Neutrophil (primary cell): ENCODE measurements around the gene TRIP4.

Source experiments
- H3K27ac ChIP-seq: fragments of 200-600 bp; sonication (generic); 2 replicates; pipeline ENCODE4 v1.5.1; 2016; ENCODE audit warnings: mild to moderate bottlenecking, moderate library complexity
- H3K27me3 ChIP-seq: fragments of 200-600 bp; sonication (generic); 2 replicates; pipeline ENCODE4 v1.6.0; 2016; ENCODE audit warnings: mild to moderate bottlenecking
- H3K36me3 ChIP-seq: fragments of 200-600 bp; sonication (generic); 2 replicates; pipeline ENCODE4 v1.5.1; 2017
- H3K4me1 ChIP-seq, 2 experiments: fragments of 200-600 bp in 1 of 2; sonication (generic) in 1 of 2; 1 replicate in 1 of 2; 2 replicates in 1 of 2; pipeline versions ENCODE4 v1.5.1 to v1.6.1; 2013 to 2016; ENCODE audit warnings: low read depth in 1 of 2, low read length in 1 of 2, mild to moderate bottlenecking in 1 of 2, moderate library complexity in 1 of 2; ENCODE audit not compliant: control insufficient read depth in 1 of 2, insufficient read depth in 1 of 2
- H3K4me3 ChIP-seq, 2 experiments: fragments of 200-600 bp in 1 of 2; sonication (generic) in 1 of 2; 1 replicate in 1 of 2; 2 replicates in 1 of 2; pipeline ENCODE4 v1.5.1; 2013 to 2016; ENCODE audit warnings: low read depth in 1 of 2, low read length in 1 of 2, mild to moderate bottlenecking in 1 of 2, moderate library complexity in 1 of 2
- H3K9me3 ChIP-seq: fragments of 200-600 bp; sonication (generic); 2 replicates; pipeline ENCODE4 v1.5.1; 2016
- CTCF ChIP-seq: fragments of 200-600 bp; sonication (generic); IDR thresholded peaks from 2 replicates; pipeline ENCODE4 v1.5.1; 2016; ENCODE audit warnings: antibody characterized with exemption

Gene TRIP4

GRCh38 chr15:64400583-64400982 is 12.9 kb downstream of the TRIP4 start:
- H3K27ac ChIP-seq, result no peak overlapping the region
- H3K4me3 ChIP-seq, result no peak overlapping the region
- no peak for TF ChIP-seq CTCF
- H3K36me3 ChIP-seq, result peaks cover 94% of the 10 kb centered on the region
- no peaks in the 10 kb centered on the region for H3K27me3 ChIP-seq
- no peaks in the 10 kb centered on the region for H3K4me1 ChIP-seq
- H3K9me3 ChIP-seq, result no peaks in the 10 kb centered on the region

GRCh38 chr15:64412216-64412615 is 24.6 kb downstream of the TRIP4 start:
- Histone ChIP-seq H3K4me1 (no peaks in the 10 kb centered on the region), H3K36me3 (peaks cover 96% of the 10 kb centered on the region), H3K4me3 (no peak overlapping the region), H3K27me3 (no peaks in the 10 kb centered on the region), H3K9me3 (no peaks in the 10 kb centered on the region), H3K27ac (no peak overlapping the region)
- no peak for TF ChIP-seq CTCF

DNA sequence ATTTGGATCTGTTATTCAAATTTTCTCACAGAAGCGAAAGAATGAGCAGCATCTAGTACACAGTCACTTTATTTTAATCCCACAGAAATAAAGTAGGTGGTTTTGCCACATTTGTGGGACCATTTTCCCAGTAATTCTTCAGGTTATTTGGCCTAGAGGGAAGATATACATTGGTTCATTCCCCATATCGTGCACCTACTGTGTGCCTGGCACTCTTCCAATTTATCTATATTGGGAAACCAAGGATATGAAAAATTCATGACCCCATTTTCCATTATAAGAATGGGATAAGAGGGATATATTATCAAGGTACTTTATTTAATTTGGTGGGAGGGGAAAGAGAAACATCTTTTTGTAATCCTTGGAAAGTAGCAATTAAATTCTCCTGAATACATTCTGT is 35.1 kb downstream of the TRIP4 start:
- no peak for TF ChIP-seq CTCF
- Histone ChIP-seq H3K4me1 (no peaks in the 10 kb centered on the region), H3K4me3 (no peak overlapping the region), H3K9me3 (no peaks in the 10 kb centered on the region), H3K36me3 (peaks cover 96% of the 10 kb centered on the region), H3K27me3 (no peaks in the 10 kb centered on the region), H3K27ac (no peak overlapping the region)

GRCh38 chr15:64423970-64424369 is 36.3 kb downstream of the TRIP4 start:
- peaks cover 96% of the 10 kb centered on the region for H3K36me3 ChIP-seq
- no peak for TF ChIP-seq CTCF
- H3K27me3 ChIP-seq, result no peaks in the 10 kb centered on the region
- no peak overlapping the region for H3K27ac ChIP-seq
- no peak overlapping the region for H3K4me3 ChIP-seq
- H3K9me3 ChIP-seq, result no peaks in the 10 kb centered on the region
- no peaks in the 10 kb centered on the region for H3K4me1 ChIP-seq

DNA sequence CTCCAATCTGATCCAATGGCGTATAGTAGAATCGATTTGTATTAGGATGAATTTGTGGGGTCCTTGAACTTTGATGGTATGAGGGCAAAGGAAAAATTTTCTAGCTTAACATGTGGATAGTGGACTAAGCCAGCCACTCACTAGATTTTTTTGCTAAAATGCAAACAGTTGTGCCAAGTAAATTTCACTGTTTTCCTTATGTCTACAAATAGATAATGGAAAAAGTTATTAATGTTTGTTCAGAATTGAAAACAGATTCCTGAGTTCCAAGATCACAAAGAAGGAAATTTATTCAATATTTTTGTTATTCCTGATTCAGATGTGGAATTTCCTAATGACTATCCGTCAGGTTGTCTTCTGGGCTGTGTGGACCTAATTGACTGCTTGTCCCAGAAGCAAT is 37.6 kb downstream of the TRIP4 start:
- H3K4me3 ChIP-seq, result no peak overlapping the region
- H3K4me1 ChIP-seq, result peaks cover 0 to 8% of the 10 kb centered on the region in 2 experiments
- no peaks in the 10 kb centered on the region for H3K9me3 ChIP-seq
- TF ChIP-seq CTCF, result no peak
- no peaks in the 10 kb centered on the region for H3K27me3 ChIP-seq
- no peak overlapping the region for H3K27ac ChIP-seq
- peaks cover 90% of the 10 kb centered on the region for H3K36me3 ChIP-seq

DNA sequence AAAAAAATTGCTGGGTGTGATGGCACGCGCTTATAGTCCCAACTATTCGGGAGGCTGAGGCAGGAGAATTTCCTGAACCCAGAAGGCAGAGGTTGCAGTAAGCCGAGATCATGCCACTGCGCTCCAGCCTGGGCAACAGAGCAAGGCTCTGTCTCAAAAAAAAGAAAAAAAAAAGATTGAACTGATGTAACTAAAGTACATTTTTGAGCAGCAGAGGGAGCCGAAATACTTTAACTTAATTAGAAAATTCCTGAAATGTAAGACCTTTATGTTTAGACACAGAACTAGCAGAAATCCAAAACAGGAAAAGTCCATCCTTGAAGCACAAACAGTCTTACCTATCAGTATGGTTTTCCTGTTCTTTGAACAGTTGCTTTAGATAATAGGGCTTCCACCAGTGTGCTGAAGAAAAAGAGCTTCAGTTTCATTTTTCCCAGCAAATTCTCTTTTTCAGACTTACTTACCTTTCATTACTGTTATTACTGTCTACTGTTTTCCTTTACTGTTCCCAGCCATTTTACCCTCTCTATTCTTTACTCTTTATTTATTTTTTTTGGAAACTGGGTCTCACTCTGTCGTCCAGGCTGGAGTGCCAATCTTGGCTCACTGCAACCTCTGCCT is 39.3 kb downstream of the TRIP4 start:
- Histone ChIP-seq H3K9me3 (no peaks in the 10 kb centered on the region), H3K27me3 (no peaks in the 10 kb centered on the region), H3K36me3 (peaks cover 84% of the 10 kb centered on the region), H3K27ac (no peak overlapping the region), H3K4me1 (peaks cover 0 to 9% of the 10 kb centered on the region in 2 experiments), H3K4me3 (no peak overlapping the region)
- no peak for TF ChIP-seq CTCF
